GM21515 (cell line): ENCODE measurements around the gene CDK5.
A peak's percentile ranks its signal among the peaks of the same experiment; 100 is the strongest.
"Not testable (repeated sequence)": the region's sequence is repeated elsewhere in the genome, so short reads cannot be mapped to it uniquely, and the experiment has no call there.

ENCODE experiments used
- ATAC-seq: cut with Tn5 transposase; IDR thresholded peaks from one replicate; pipeline ENCODE4 v1.9.1; 2021; ENCODE audit not compliant: unreplicated experiment

CDK5 gene

GRCh38 chr7:151058781-151059366, 1.2 kb upstream of the CDK5 start:
- no peak for ATAC-seq

- peak; percentile 86 for ATAC-seq
Observed at GRCh38 chr7:151057989-151058780, 488 bp upstream of the CDK5 start.

GRCh38 chr7:151056666-151057505, 811 bp downstream of the CDK5 start:
- ATAC-seq = no peak

GRCh38 chr7:151056283-151056665, 1.4 kb downstream of the CDK5 start:
- ATAC-seq = no peak

GRCh38 chr7:151053751-151054150, 3.9 kb downstream of the CDK5 start:
- ATAC-seq = no peak

GRCh38 chr7:151053096-151053495, 4.6 kb downstream of the CDK5 start:
- ATAC-seq = no peak

- no peak for ATAC-seq
Observed at GRCh38 chr7:151051108-151051507, 6.6 kb downstream of the CDK5 start.

GRCh38 chr7:151048911-151049463, 8.7 kb downstream of the CDK5 start:
- ATAC-seq = no peak

GRCh38 chr7:151047976-151048815, 9.5 kb downstream of the CDK5 start, which contains the start of gene ASIC3:
Gene ASIC3 (plus strand): TSS chr7:151048531. CDS start chr7:151048886, 355 bp downstream.
- no peak for ATAC-seq

- no peak for ATAC-seq
Observed at GRCh38 chr7:151046603-151047573, 10.8 kb downstream of the CDK5 start.

GRCh38 chr7:151045967-151046366, 11.7 kb downstream of the CDK5 start:
- ATAC-seq = no peak

GRCh38 chr7:151045262-151045661, 12.4 kb downstream of the CDK5 start:
- ATAC-seq = no peak

- no peak for ATAC-seq
Observed at GRCh38 chr7:151043959-151044358, 13.7 kb downstream of the CDK5 start.

GRCh38 chr7:151043449-151043848, 14.2 kb downstream of the CDK5 start:
- not testable (repeated sequence) for ATAC-seq

- ATAC-seq = no peak
Observed at GRCh38 chr7:151040616-151041375, 16.9 kb downstream of the CDK5 start.

GRCh38 chr7:151039850-151040548, 17.7 kb downstream of the CDK5 start:
- ATAC-seq = no peak

GRCh38 chr7:151038951-151039849, 18.5 kb downstream of the CDK5 start:
- no peak for ATAC-seq
